KMS-11 (cell line): ENCODE results near the gene SLC26A2.

Experiments used
- H2AFZ ChIP-seq: fragments of 200-600 bp; sonication (generic); 2 replicates; pipeline ENCODE4 v1.6.1; 2016; ENCODE audit warnings: antibody characterized with exemption, mixed run types, low read depth
- H3K27ac ChIP-seq: fragments of 200-600 bp; sonication (generic); 2 replicates; pipeline ENCODE4 v1.6.1; 2016; ENCODE audit warnings: mild to moderate bottlenecking, mixed run types
- H3K27me3 ChIP-seq: fragments of 200-600 bp; sonication (generic); 2 replicates; pipeline ENCODE4 v1.6.1; 2017; ENCODE audit warnings: mild to moderate bottlenecking, low read depth, mixed run types, moderate library complexity; ENCODE audit not compliant: insufficient read depth
- H3K36me3 ChIP-seq: fragments of 200-600 bp; sonication (generic); 2 replicates; pipeline ENCODE4 v1.6.1; 2017; ENCODE audit warnings: mild to moderate bottlenecking, mixed run types; ENCODE audit not compliant: insufficient read depth
- H3K4me1 ChIP-seq: fragments of 200-600 bp; sonication (generic); 2 replicates; pipeline ENCODE4 v1.6.1; 2016; ENCODE audit warnings: mild to moderate bottlenecking, low read depth, mixed run types; ENCODE audit not compliant: poor library complexity, severe bottlenecking
- H3K4me2 ChIP-seq: fragments of 200-600 bp; sonication (generic); 2 replicates; pipeline ENCODE4 v1.7.0; 2016; ENCODE audit warnings: mild to moderate bottlenecking, mixed run types
- H3K4me3 ChIP-seq: fragments of 200-600 bp; sonication (generic); IDR thresholded peaks from 2 replicates; pipeline ENCODE4 v1.6.1; 2017; ENCODE audit warnings: low read depth, low read length, mixed read lengths; ENCODE audit not compliant: insufficient read depth
- H3K79me2 ChIP-seq: fragments of 200-600 bp; sonication (generic); 2 replicates; pipeline ENCODE4 v1.6.1; 2016; ENCODE audit warnings: low read depth, mixed run types; ENCODE audit not compliant: insufficient read depth
- H3K9ac ChIP-seq: fragments of 200-600 bp; sonication (generic); 2 replicates; pipeline ENCODE4 v1.6.1; 2016; ENCODE audit warnings: mild to moderate bottlenecking, mixed run types
- H4K20me1 ChIP-seq: fragments of 200-600 bp; sonication (generic); 2 replicates; pipeline ENCODE4 v1.6.1; 2016; ENCODE audit warnings: mild to moderate bottlenecking, mixed run types; ENCODE audit not compliant: insufficient read depth
- TF ChIP-seq, protein P1 (sequence below): fragments of 200-600 bp; sonication (generic); conservative IDR thresholded peaks from 2 replicates; pipeline ENCODE4 v1.6.1; 2017; ENCODE audit warnings: low read depth, mild to moderate bottlenecking, antibody characterized with exemption, low read length, moderate library complexity, mixed read lengths

The SLC26A2 gene

DNA sequence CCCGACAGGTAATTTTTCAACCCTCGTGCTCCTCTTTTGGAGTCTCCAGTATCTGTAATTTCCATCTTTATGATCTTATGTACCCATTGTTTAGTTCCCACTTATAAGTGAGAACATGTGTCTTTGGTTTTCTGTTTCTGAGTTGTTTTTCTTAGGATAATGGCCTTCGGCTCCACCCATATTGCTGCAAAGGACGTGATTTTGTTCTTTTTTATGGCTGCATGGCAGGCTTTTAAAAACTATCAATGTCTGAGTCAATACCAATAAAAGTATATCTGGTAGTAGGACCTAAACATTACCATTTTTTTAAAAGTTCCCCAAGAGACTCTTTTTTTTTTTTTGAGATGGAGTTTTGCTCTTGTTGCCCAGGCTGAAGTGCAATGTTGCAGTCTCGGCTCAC is 3.9 kb upstream of the SLC26A2 start:
- H3K27me3 ChIP-seq: no peaks in the 10 kb centered on the region
- H3K4me3 ChIP-seq: no peak overlapping the region
- no peak overlapping the region for H3K9ac ChIP-seq
- H3K4me2 ChIP-seq: no peak overlapping the region
- TF ChIP-seq, protein P1, sequence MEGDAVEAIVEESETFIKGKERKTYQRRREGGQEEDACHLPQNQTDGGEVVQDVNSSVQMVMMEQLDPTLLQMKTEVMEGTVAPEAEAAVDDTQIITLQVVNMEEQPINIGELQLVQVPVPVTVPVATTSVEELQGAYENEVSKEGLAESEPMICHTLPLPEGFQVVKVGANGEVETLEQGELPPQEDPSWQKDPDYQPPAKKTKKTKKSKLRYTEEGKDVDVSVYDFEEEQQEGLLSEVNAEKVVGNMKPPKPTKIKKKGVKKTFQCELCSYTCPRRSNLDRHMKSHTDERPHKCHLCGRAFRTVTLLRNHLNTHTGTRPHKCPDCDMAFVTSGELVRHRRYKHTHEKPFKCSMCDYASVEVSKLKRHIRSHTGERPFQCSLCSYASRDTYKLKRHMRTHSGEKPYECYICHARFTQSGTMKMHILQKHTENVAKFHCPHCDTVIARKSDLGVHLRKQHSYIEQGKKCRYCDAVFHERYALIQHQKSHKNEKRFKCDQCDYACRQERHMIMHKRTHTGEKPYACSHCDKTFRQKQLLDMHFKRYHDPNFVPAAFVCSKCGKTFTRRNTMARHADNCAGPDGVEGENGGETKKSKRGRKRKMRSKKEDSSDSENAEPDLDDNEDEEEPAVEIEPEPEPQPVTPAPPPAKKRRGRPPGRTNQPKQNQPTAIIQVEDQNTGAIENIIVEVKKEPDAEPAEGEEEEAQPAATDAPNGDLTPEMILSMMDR: no peak
- no peak overlapping the region for H2AFZ ChIP-seq
- no peaks in the 10 kb centered on the region for H3K36me3 ChIP-seq
- no peak overlapping the region for H3K27ac ChIP-seq
- no peaks in the 10 kb centered on the region for H4K20me1 ChIP-seq
- H3K4me1 ChIP-seq: peaks cover 18% of the 10 kb centered on the region
- H3K79me2 ChIP-seq: no peaks in the 10 kb centered on the region

DNA sequence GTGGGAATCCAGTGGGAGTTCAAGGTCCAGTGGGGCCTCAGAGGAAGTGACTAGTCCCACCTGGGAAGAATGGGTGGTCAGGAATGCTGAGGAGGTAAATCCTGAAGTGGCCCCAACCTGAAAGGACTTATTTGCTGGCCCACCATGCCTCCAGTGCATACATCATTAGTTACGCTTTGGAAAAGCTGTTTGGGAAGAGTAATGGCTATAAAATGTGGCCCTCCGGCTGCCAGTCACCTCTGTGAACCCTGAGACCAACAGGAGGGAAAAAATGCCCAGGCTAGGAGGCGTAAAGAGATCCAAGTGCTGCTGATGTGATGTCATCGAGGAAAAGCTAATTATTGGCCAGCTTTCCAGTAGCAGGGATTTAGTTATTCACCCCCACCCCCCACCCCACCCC is 2.7 kb upstream of the SLC26A2 start:
- H2AFZ ChIP-seq: no peak overlapping the region
- no peak overlapping the region for H3K4me2 ChIP-seq
- no peaks in the 10 kb centered on the region for H4K20me1 ChIP-seq
- TF ChIP-seq, protein P1: no peak
- no peak overlapping the region for H3K27ac ChIP-seq
- peaks cover 21% of the 10 kb centered on the region for H3K4me1 ChIP-seq
- H3K27me3 ChIP-seq: no peaks in the 10 kb centered on the region
- H3K79me2 ChIP-seq: no peaks in the 10 kb centered on the region
- H3K4me3 ChIP-seq: no peak overlapping the region
- no peaks in the 10 kb centered on the region for H3K36me3 ChIP-seq
- H3K9ac ChIP-seq: no peak overlapping the region

DNA sequence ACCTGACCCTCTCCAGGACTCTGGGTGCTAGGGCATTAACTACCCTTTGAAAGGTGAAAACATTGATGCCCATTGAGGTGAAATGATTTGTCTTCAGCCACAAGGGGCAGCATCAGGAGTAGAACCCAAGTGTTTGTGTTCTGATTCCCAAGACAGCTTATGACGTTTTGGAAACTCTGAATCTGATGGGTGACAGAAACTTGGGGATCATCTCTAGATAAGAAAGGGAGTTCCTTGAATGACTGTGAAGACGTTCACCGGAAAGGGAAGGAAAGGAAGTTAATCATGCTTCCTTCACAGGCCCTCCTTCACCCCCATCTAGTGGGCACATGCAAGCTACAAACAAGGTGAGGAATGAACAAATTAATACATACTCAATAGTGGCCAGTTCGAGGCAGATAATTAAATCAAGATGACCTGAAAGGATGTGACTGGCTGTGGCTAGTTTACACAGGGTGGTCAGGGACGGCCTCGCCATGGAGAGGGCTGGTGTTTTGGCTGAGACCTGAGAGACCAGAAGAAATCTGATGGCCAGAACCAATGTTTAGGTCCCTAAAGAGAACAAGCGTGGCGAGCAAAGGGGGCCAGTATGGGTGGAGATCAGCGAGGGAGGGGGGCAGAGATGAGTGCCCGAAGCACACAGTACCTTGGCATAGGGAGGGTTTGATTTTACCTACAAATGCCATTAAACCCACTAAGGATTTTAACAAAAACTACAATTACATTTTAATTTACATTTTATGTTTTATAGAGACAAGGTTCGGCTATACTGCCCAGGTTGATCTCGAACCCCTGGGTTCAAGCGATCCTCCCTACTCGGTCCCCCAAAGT is 937 bp upstream of the SLC26A2 start:
- H3K4me3 ChIP-seq: no peak overlapping the region
- H3K79me2 ChIP-seq: no peaks in the 10 kb centered on the region
- H3K4me1 ChIP-seq: peaks cover 21% of the 10 kb centered on the region
- no peaks in the 10 kb centered on the region for H3K36me3 ChIP-seq
- H3K9ac ChIP-seq: peak overlapping the region; percentile 80
- H3K27ac ChIP-seq: peak overlapping the region; percentile 75
- H3K27me3 ChIP-seq: no peaks in the 10 kb centered on the region
- H2AFZ ChIP-seq: peak overlapping the region; percentile 90
- peak overlapping the region; percentile 85 for H3K4me2 ChIP-seq
- TF ChIP-seq, protein P1: peak; percentile 72
- no peaks in the 10 kb centered on the region for H4K20me1 ChIP-seq

DNA sequence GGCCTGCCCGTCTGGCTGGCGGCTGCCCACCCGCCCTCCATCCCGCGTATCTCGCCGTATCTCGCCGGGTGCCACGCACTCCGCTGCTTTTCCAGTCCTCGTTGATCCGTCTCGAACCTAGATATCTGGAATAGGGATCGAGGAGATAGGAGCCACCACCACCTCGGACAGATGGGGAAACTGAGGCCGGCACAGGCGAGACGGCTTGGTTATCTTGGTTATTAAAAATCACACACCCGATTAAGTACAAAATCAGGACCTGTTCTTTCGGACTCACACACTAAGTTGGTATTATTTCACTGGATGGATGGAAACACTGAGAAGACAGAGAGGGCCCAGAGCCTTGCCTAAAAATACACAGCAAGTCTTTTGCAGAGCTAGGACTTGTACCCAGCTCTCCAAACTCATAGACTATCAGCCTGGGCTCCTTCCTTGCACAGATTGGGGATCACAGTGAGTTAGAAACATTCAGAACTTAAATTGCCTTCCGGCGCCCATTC is 678 bp downstream of the SLC26A2 start:
- H3K36me3 ChIP-seq: no peaks in the 10 kb centered on the region
- no peaks in the 10 kb centered on the region for H3K79me2 ChIP-seq
- H3K4me2 ChIP-seq: peak overlapping the region; percentile 86
- no peaks in the 10 kb centered on the region for H4K20me1 ChIP-seq
- no peaks in the 10 kb centered on the region for H3K27me3 ChIP-seq
- H3K4me1 ChIP-seq: peaks cover 21% of the 10 kb centered on the region
- H3K9ac ChIP-seq: peak overlapping the region; percentile 80; the same call in 1 of the 2 replicates
- peak overlapping the region; percentile 90 for H2AFZ ChIP-seq
- TF ChIP-seq, protein P1: no peak
- H3K27ac ChIP-seq: no peak overlapping the region
- H3K4me3 ChIP-seq: peak overlapping the region; percentile 22
